ENCODE measurements around the gene RALGPS1. TPM values are rescaled to one million over a fixed set of nuclear protein-coding genes. Genes with fewer than 3 reads are reported as not detected.

RALGPS1 gene
- 2.0 and 5.0 TPM in 2 replicates for total RNA-seq

DNA sequence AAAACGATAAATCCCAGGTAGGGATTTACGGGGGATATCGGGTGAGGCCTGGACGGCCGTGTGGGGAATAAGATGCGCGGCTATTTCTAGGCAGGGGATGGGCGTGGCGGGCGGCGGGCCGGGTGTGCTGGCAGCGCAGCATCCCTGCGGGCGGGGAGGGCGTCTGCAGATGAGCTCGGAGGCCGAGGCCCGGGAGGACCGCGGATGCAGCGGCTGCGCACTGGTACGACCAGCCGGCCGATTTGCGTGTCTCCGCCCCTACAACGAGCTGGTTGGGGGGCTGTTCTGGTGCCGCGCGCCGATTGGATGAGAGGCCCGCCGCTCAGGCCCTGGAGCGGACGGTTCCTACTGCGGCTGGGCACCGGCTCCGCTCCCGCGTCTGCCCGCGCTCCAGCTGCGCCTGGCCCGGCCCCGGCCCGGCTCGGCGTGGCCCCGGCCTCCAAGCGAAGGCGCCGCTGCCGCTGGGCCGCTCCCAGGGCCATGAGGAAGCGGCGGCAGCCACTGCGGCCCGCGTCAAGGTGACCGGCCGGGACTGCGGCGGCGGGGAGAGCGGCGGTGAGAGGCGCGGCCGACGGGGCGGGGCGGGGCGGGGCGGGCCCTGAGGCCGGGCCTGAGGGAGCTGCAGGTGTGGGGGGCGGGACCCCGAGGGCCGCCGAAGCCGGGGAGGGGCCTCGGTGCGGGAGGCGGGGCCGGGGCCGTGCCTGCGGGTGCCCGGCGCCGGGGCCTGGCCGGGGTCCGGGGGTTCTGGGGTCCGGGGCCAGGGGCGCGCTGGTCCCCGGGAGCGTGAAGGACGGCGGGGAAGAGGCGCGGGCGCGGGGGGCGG is at the start of gene RALGPS1:
Gene RALGPS1, plus strand, starts transcription at position 325 of the 823 bp plus-strand sequence. CDS start 47,508 bp downstream, outside the sequence.

DNA sequence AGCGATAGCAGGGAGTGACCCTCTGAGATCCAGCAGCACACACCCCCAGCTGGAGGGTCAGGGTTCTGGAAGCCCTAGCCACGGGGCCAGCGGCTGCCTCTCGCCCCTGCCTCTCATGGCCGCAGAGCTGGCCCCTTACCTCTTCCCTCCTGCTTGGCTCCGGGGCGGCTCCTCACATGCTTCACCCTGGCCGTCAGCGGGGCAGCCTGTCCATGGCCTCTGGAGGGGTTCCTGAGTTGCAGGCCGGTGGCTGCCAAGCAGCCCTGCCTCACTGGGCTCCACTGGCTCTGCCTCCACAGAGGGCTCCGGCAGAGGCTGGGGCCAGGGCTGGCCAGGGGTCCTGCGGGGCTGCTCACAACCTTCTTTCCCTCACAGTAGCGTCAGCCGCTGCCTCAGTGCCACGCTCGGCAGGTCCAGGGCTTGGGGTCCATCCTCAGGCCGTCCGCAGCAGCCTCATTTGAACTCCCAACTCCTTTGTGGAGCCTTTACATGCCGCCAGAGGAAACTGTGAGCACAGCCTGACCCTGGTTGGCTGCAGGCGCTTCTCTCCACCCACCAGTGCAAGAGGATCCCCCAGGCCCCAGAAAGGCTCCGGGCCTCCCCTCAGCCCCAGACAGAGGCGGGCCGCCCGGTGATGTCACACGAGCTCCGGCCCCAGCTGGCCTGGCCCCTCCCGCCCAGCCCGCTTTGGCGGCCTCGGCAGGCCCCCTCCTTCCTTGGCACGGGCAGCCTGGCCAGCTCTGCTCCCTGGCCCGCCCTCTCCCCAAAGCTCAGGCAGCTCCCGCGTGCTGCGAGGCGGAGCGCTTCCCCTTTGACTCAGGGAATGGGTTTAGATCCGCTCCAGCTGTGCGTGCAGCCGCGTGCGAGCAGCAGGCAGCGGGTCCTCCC is 207.8 kb downstream of the RALGPS1 start, which contains the start of gene ANGPTL2:
Gene ANGPTL2, minus strand, starts transcription at position 460 of the 888 bp plus-strand sequence. CDS start 13,904 bp downstream, outside the sequence.

GRCh38 chr9:127264462-127265219 is 350.1 kb downstream of the RALGPS1 start, which contains the start of gene GARNL3:
TSS of gene GARNL3 (plus strand) at chr9:127264774. CDS start at chr9:127264878, 104 bp downstream.

Other genes with a start within 250 kb of the RALGPS1 start
- 10.6 and 11.0 TPM in 2 replicates for gene ZBTB43, start 109.7 kb upstream of the RALGPS1 start, total RNA-seq
- 5.5 and 5.7 TPM in 2 replicates for gene ZBTB34, start 54.1 kb upstream of the RALGPS1 start, total RNA-seq
- gene ANGPTL2, start 207.9 kb downstream of the RALGPS1 start, total RNA-seq = 24.1 and 89.6 TPM in 2 replicates